Measurements from ENCODE around the gene LCLAT1. TPM values are rescaled to one million over a fixed set of nuclear protein-coding genes. Genes with fewer than 3 reads are reported as not detected.

LCLAT1 gene
- total RNA-seq, 1 donor from 2014 or later, result 28.8 TPM

GRCh38 chr2:30692829-30693275 is 245.8 kb downstream of the LCLAT1 start:
- peak; percentile 37 for DNase-seq (ENCODE audit: low spot score)

Other genes starting within 250 kb of the LCLAT1 start
- 32.3 TPM for gene LBH, start 215.7 kb upstream of the LCLAT1 start, total RNA-seq

All from ureter (tissue), 1 donor.